ENCODE data around the gene ATXN1.

The ATXN1 gene

GRCh38 chr6:16286151-16286522 lies 475.1 kb downstream of the ATXN1 start:
- Histone ChIP-seq H3K27me3 (ENCODE audit: low read depth, low read length) (no peaks in the 10 kb centered on the region; the same call in 1 of the 2 replicates), H3K9ac (ENCODE audit: low read length) (no peak overlapping the region), H3K79me2 (ENCODE audit: low read length) (no peaks in the 10 kb centered on the region), H3K4me2 (ENCODE audit: low read length) (no peak overlapping the region), H3K9me3 (ENCODE audit: insufficient read depth, low read length) (no peaks in the 10 kb centered on the region), H3K36me3 (replicated peaks; ENCODE audit: low read depth, low read length) (no peaks in the 10 kb centered on the region), H2AFZ (ENCODE audit: low read depth, low read length) (no peak overlapping the region), H4K20me1 (ENCODE audit: insufficient read depth, low read length) (no peaks in the 10 kb centered on the region), H3K4me1 (ENCODE audit: low read length) (no peaks in the 10 kb centered on the region), H3K4me3 (ENCODE audit: low read length) (no peak overlapping the region), H3K27ac (ENCODE audit: low read length) (no peak overlapping the region)
- TF ChIP-seq CTCF (IDR thresholded peaks at IDR 0.05; ENCODE audit: low read depth, low read length) (peak; percentile 65), EZH2phosphoT487 (IDR thresholded peaks at IDR 0.05; ENCODE audit: low read depth) (no peak)

- TF ChIP-seq CTCF (IDR thresholded peaks at IDR 0.05; ENCODE audit: low read depth, low read length) (no peak), EZH2phosphoT487 (IDR thresholded peaks at IDR 0.05; ENCODE audit: low read depth) (no peak)
Measured at GRCh38 chr6:16285467-16286150, 475.7 kb downstream of the ATXN1 start.

GRCh38 chr6:16284472-16284871 lies 476.8 kb downstream of the ATXN1 start:
- no peak overlapping the region for H3K4me2 ChIP-seq (ENCODE audit: low read length)
- no peaks in the 10 kb centered on the region for H4K20me1 ChIP-seq (ENCODE audit: insufficient read depth, low read length)
- H3K9me3 ChIP-seq (ENCODE audit: insufficient read depth, low read length), result no peaks in the 10 kb centered on the region
- H3K27me3 ChIP-seq (ENCODE audit: low read depth, low read length), result no peaks in the 10 kb centered on the region
- H3K4me1 ChIP-seq (ENCODE audit: low read length), result no peaks in the 10 kb centered on the region
- no peaks in the 10 kb centered on the region for H3K36me3 ChIP-seq (replicated peaks; ENCODE audit: low read depth, low read length)
- H3K27ac ChIP-seq (ENCODE audit: low read length), result no peak overlapping the region
- TF ChIP-seq CTCF (IDR thresholded peaks at IDR 0.05; ENCODE audit: low read depth, low read length) (no peak), EZH2phosphoT487 (IDR thresholded peaks at IDR 0.05; ENCODE audit: low read depth) (no peak)
- H3K79me2 ChIP-seq (ENCODE audit: low read length), result no peaks in the 10 kb centered on the region
- H3K4me3 ChIP-seq (ENCODE audit: low read length), result no peak overlapping the region
- H2AFZ ChIP-seq (ENCODE audit: low read depth, low read length), result no peak overlapping the region
- no peak overlapping the region for H3K9ac ChIP-seq (ENCODE audit: low read length)

More at GRCh38 chr6:16285467-16286150, 475.7 kb downstream of the ATXN1 start:
- Histone ChIP-seq H3K36me3 (replicated peaks; ENCODE audit: low read depth, low read length) (no peaks in the 10 kb centered on the region), H3K27me3 (ENCODE audit: low read depth, low read length) (no peaks in the 10 kb centered on the region; the same call in 1 of the 2 replicates), H3K9ac (ENCODE audit: low read length) (no peak overlapping the region), H3K4me3 (ENCODE audit: low read length) (no peak overlapping the region), H3K4me2 (ENCODE audit: low read length) (no peak overlapping the region), H3K79me2 (ENCODE audit: low read length) (no peaks in the 10 kb centered on the region), H2AFZ (ENCODE audit: low read depth, low read length) (no peak overlapping the region), H3K4me1 (ENCODE audit: low read length) (no peaks in the 10 kb centered on the region), H3K9me3 (ENCODE audit: insufficient read depth, low read length) (no peaks in the 10 kb centered on the region), H4K20me1 (ENCODE audit: insufficient read depth, low read length) (no peaks in the 10 kb centered on the region), H3K27ac (ENCODE audit: low read length) (no peak overlapping the region)

- Histone ChIP-seq H4K20me1 (ENCODE audit: insufficient read depth, low read length) (no peaks in the 10 kb centered on the region), H3K79me2 (ENCODE audit: low read length) (no peaks in the 10 kb centered on the region), H3K4me2 (ENCODE audit: low read length) (no peak overlapping the region), H3K9ac (ENCODE audit: low read length) (no peak overlapping the region), H3K4me1 (ENCODE audit: low read length) (no peaks in the 10 kb centered on the region), H3K9me3 (ENCODE audit: insufficient read depth, low read length) (no peaks in the 10 kb centered on the region), H2AFZ (ENCODE audit: low read depth, low read length) (no peak overlapping the region), H3K27me3 (ENCODE audit: low read depth, low read length) (no peaks in the 10 kb centered on the region), H3K27ac (ENCODE audit: low read length) (no peak overlapping the region), H3K36me3 (replicated peaks; ENCODE audit: low read depth, low read length) (no peaks in the 10 kb centered on the region), H3K4me3 (ENCODE audit: low read length) (no peak overlapping the region)
- no peak for TF ChIP-seq CTCF (IDR thresholded peaks at IDR 0.05; ENCODE audit: low read depth, low read length)
- no peak for TF ChIP-seq EZH2phosphoT487 (IDR thresholded peaks at IDR 0.05; ENCODE audit: low read depth)
Measured at GRCh38 chr6:16282370-16282769, 478.9 kb downstream of the ATXN1 start.
